Upper lobe of right lung (tissue), 1 donor: ENCODE data around the gene RPS21. TPM values are rescaled to one million over a fixed set of nuclear protein-coding genes. Genes with fewer than 3 reads are reported as not detected.

Experiments used
- ATAC-seq: fragments of 200-7000 bp; cut with Tn5 transposase; one replicate; pipeline ENCODE4 v1.9.1; 2020; ENCODE audit warnings: mild to moderate bottlenecking, moderate library complexity
- DNase-seq: peaks from one replicate; pipeline ENCODE4 v3.0.0-alpha.2; 2020
- H3K27ac ChIP-seq: fragments of 200-600 bp; one replicate; pipeline ENCODE4 v1.8.0; 2022
- H3K27me3 ChIP-seq: fragments of 200-600 bp; one replicate; pipeline ENCODE4 v1.8.0; 2022; ENCODE audit warnings: mild to moderate bottlenecking
- H3K36me3 ChIP-seq: fragments of 200-600 bp; one replicate; pipeline ENCODE4 v1.8.0; 2022
- H3K4me1 ChIP-seq: fragments of 200-600 bp; one replicate; pipeline ENCODE4 v1.8.0; 2022
- H3K4me3 ChIP-seq: fragments of 200-600 bp; one replicate; pipeline ENCODE4 v1.8.0; 2022; ENCODE audit warnings: mild to moderate bottlenecking
- H3K9me3 ChIP-seq: fragments of 200-600 bp; one replicate; pipeline ENCODE4 v1.8.0; 2022
- CTCF ChIP-seq: fragments of 200-600 bp; IDR thresholded peaks from one replicate; pipeline ENCODE4 v1.8.0; 2022; ENCODE audit warnings: antibody characterized with exemption
- intact Hi-C: fragments of 100-400 bp; cut with DNase I; formaldehyde crosslinking; loops from one replicate; pipeline ENCODE4 v1.11.0; 2022
- total RNA-seq: library from RNA; stranded (reverse); fragmentation: NEBNext Ultra II Directional; extraction: Animal tissue kit (Norgen Biotek cat#: 25700); gene quantifications from one replicate; pipeline ENCODE4 v1.2.1, GENCODE V29; 2021
- donor health status: DM: no; HTN: yes; CAD: no; lungs with severe emphysema.

Gene RPS21
- total RNA-seq, 1 donor from 2014 or later, result 1,050 TPM

- ATAC-seq, result no peak
- no peaks in the 10 kb centered on the region for H3K9me3 ChIP-seq
- H3K4me3 ChIP-seq, result no peak overlapping the region
- no peak for DNase-seq
- TF ChIP-seq CTCF, result no peak
- H3K27ac ChIP-seq, result no peak overlapping the region
- intact Hi-C loops, result no loop called here
- H3K4me1 ChIP-seq, result peaks cover 24% of the 10 kb centered on the region
- H3K27me3 ChIP-seq, result no peaks in the 10 kb centered on the region
- H3K36me3 ChIP-seq, result no peaks in the 10 kb centered on the region
These were observed 16.4 kb downstream of the RPS21 start for GRCh38 chr20:62403331-62403730.

- no peaks in the 10 kb centered on the region for H3K36me3 ChIP-seq
- intact Hi-C loops, result no loop called here
- no peak overlapping the region for H3K4me3 ChIP-seq
- TF ChIP-seq CTCF, result no peak
- no peak for ATAC-seq
- DNase-seq, result no peak
- peaks cover 24% of the 10 kb centered on the region for H3K4me1 ChIP-seq
- no peaks in the 10 kb centered on the region for H3K27me3 ChIP-seq
- no peak overlapping the region for H3K27ac ChIP-seq
- no peaks in the 10 kb centered on the region for H3K9me3 ChIP-seq
These were observed 17.3 kb downstream of the RPS21 start for GRCh38 chr20:62404112-62404665.

DNA sequence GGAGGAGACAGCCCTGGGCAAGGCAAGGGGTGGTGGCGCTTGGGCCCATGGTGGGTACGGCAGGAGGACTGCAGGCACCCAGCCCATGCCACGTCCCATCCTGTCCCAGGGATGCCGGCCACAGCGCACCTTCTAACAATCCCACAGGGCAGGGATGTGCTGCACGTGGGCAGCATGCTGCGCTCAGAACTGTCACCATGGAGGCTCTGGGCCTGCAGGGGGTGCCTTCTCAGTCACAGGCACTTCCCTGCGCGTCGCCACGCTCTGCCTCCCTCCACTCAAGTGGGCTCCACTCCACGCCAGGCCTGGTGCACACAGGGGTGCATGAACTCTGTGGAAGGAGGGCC lies 17.8 kb downstream of the RPS21 start:
- H3K9me3 ChIP-seq, result no peaks in the 10 kb centered on the region
- H3K36me3 ChIP-seq, result no peaks in the 10 kb centered on the region
- no peak for ATAC-seq
- no peak overlapping the region for H3K4me3 ChIP-seq
- no peaks in the 10 kb centered on the region for H3K27me3 ChIP-seq
- H3K4me1 ChIP-seq, result peaks cover 27% of the 10 kb centered on the region
- intact Hi-C loops, result no loop called here
- no peak for DNase-seq
- TF ChIP-seq CTCF, result no peak
- H3K27ac ChIP-seq, result no peak overlapping the region

DNA sequence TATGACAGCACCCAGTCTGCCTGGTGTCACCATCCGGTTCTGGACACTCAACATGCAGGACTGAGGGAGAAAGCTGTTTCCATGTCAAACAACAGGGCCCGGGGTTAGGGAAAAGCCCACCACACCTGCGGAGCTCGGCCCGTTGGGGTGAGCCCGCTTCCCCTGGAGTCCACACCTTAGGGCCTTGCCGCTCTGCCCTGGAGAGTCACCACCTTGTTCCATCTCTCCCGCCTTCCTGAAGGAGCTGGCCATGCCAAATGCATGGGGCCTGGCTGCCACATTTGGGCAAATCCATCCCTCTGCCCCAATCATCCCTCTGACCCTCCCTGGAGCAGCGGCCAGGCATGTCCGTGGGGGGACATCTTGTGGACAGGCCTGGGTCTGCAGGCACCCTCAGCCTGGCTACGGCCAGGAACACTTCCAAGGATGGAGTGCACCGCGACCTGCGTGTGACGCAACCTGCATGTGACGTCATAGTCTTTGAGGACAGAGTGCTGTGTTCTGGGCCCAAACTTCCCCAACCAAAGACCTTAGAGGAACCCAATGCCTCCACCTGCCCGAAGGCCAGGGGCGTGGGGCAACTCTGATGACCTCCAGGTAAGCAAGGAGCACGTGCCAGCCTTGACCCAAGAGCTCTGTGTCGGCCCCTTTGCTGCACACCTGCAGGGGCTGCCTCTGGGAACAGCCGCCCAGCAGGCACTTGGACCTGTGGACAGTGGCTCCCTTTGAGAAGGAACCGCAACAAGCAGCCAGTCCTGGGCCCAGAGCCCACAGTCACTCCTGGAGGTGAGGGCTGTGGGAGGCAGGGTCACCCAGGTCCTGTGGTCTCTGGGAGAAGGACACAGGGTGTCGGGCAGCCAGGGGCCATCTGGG lies 18.4 kb downstream of the RPS21 start:
- DNase-seq (peak; percentile 76), ATAC-seq (peak; percentile 18)
- TF ChIP-seq CTCF, result peak; percentile 51
- Histone ChIP-seq H3K4me3 (no peak overlapping the region), H3K27me3 (no peaks in the 10 kb centered on the region), H3K36me3 (no peaks in the 10 kb centered on the region), H3K9me3 (no peaks in the 10 kb centered on the region), H3K27ac (no peak overlapping the region), H3K4me1 (peaks cover 33% of the 10 kb centered on the region)
- intact Hi-C loops, result no loop called here

DNA sequence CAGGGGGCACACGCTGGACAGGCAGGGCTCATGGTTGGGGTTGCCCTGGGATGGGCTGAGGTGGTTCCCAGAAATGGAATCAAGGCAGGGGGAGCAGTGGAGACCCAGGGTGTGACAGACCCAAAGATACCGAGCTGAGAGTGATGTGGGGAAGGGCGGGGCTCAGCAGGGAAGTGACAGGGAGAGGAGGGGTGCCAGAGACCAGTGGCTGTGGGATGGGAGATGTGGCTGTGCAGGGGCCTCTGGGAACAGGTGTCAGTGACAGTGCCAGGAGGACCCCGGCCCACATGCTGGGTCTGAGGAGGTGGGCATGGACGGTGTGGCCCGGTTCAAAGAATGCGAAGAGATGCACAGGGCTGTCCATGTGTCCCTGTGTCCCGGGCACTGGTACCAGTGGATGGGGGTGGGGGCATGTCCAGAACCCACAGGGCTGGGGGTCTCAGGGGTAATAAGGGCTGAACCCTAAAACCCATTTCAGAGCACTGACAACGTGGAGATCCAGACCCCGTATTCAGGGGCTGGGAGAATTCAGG lies 19.1 kb downstream of the RPS21 start:
- H3K27me3 ChIP-seq, result no peaks in the 10 kb centered on the region
- DNase-seq (no peak), ATAC-seq (no peak)
- H3K4me3 ChIP-seq, result peak overlapping the region; percentile 59
- peaks cover 36% of the 10 kb centered on the region for H3K4me1 ChIP-seq
- H3K9me3 ChIP-seq, result no peaks in the 10 kb centered on the region
- no peaks in the 10 kb centered on the region for H3K36me3 ChIP-seq
- no peak overlapping the region for H3K27ac ChIP-seq
- TF ChIP-seq CTCF, result no peak
- intact Hi-C loops, result no loop called here
